Memory B cell (primary cell): ENCODE results near the gene OR56A3.
"Not testable (repeated sequence)": the region's sequence is repeated elsewhere in the genome, so short reads cannot be mapped to it uniquely, and the experiment has no call there.

ENCODE experiments used
- ATAC-seq: fragments of 150-1000 bp; cut with Tn5 transposase; 2 replicates; pipeline ENCODE4 v1.10.0; 2021; ENCODE audit warnings: low read depth, mild to moderate bottlenecking, moderate library complexity
- DNase-seq, 2 donors: peaks; one replicate each; pipeline ENCODE4 v3.0.0; 2022; ENCODE audit warnings: low spot score in 2 of 2
- H3K27ac Mint-ChIP-seq: one replicate; pipeline ENCODE4 v1.8.0; 2022; ENCODE audit warnings: mild to moderate bottlenecking, moderate library complexity, mixed read lengths
- H3K27me3 Mint-ChIP-seq: one replicate; pipeline ENCODE4 v1.8.0; 2022; ENCODE audit warnings: mixed read lengths
- H3K36me3 Mint-ChIP-seq: one replicate; pipeline ENCODE4 v1.8.0; 2022; ENCODE audit warnings: mild to moderate bottlenecking, mixed read lengths
- H3K4me1 Mint-ChIP-seq: one replicate; pipeline ENCODE4 v1.8.0; 2022; ENCODE audit warnings: mixed read lengths
- H3K4me3 Mint-ChIP-seq: one replicate; pipeline ENCODE4 v1.8.0; 2022; ENCODE audit warnings: mild to moderate bottlenecking, moderate library complexity, mixed read lengths
- H3K9me3 Mint-ChIP-seq: one replicate; pipeline ENCODE4 v1.8.0; 2022; ENCODE audit warnings: mixed read lengths

OR56A3 gene

GRCh38 chr11:5937868-5938602 lies 4.0 kb upstream of the OR56A3 start:
- peaks cover 2% of the 10 kb centered on the region for H3K9me3 Mint-ChIP-seq
- H3K36me3 Mint-ChIP-seq, result no peaks in the 10 kb centered on the region
- H3K4me1 Mint-ChIP-seq, result no peaks in the 10 kb centered on the region
- no peak for ATAC-seq
- peaks cover 1% of the 10 kb centered on the region for H3K27me3 Mint-ChIP-seq
- H3K27ac Mint-ChIP-seq, result no peak overlapping the region
- DNase-seq, result no peak
- H3K4me3 Mint-ChIP-seq, result no peak overlapping the region

GRCh38 chr11:5938603-5938965 lies 3.5 kb upstream of the OR56A3 start:
- Mint-ChIP-seq H3K27me3 (peaks cover 1% of the 10 kb centered on the region), H3K36me3 (no peaks in the 10 kb centered on the region), H3K9me3 (peaks cover 2% of the 10 kb centered on the region), H3K4me3 (no peak overlapping the region), H3K27ac (no peak overlapping the region), H3K4me1 (no peaks in the 10 kb centered on the region)
- ATAC-seq (no peak), DNase-seq (no peak)

- peaks cover 1% of the 10 kb centered on the region for H3K27me3 Mint-ChIP-seq
- no peak overlapping the region for H3K4me3 Mint-ChIP-seq
- H3K4me1 Mint-ChIP-seq, result no peaks in the 10 kb centered on the region
- peaks cover 2% of the 10 kb centered on the region for H3K9me3 Mint-ChIP-seq
- no peak overlapping the region for H3K27ac Mint-ChIP-seq
- DNase-seq (no peak), ATAC-seq (no peak)
- H3K36me3 Mint-ChIP-seq, result no peaks in the 10 kb centered on the region
Observed at GRCh38 chr11:5940748-5941147, 1.3 kb upstream of the OR56A3 start.

GRCh38 chr11:5955586-5955985 lies 13.5 kb downstream of the OR56A3 start:
- Mint-ChIP-seq H3K9me3 (peaks cover 2% of the 10 kb centered on the region), H3K4me3 (no peak overlapping the region), H3K4me1 (no peaks in the 10 kb centered on the region), H3K27me3 (no peaks in the 10 kb centered on the region), H3K27ac (no peak overlapping the region), H3K36me3 (no peaks in the 10 kb centered on the region)
- no peak for ATAC-seq
- no peak for DNase-seq

- H3K27me3 Mint-ChIP-seq, ATAC-seq, H3K4me1 Mint-ChIP-seq, H3K4me3 Mint-ChIP-seq, DNase-seq, H3K27ac Mint-ChIP-seq, H3K36me3 Mint-ChIP-seq: not testable (repeated sequence)
- peaks cover 15% of the 10 kb centered on the region for H3K9me3 Mint-ChIP-seq
Observed at GRCh38 chr11:5960704-5961320, 18.8 kb downstream of the OR56A3 start.

- no peak for ATAC-seq
- H3K36me3 Mint-ChIP-seq, result no peaks in the 10 kb centered on the region
Observed at GRCh38 chr11:5966958-5967357, 24.9 kb downstream of the OR56A3 start.

GRCh38 chr11:5967708-5968107 lies 25.7 kb downstream of the OR56A3 start:
- no peaks in the 10 kb centered on the region for H3K36me3 Mint-ChIP-seq
- H3K27me3 Mint-ChIP-seq, result peaks cover 10% of the 10 kb centered on the region
- ATAC-seq (no peak), DNase-seq (no peak)
- peaks cover 12% of the 10 kb centered on the region for H3K9me3 Mint-ChIP-seq
- H3K4me3 Mint-ChIP-seq, result no peak overlapping the region
- no peaks in the 10 kb centered on the region for H3K4me1 Mint-ChIP-seq
- no peak overlapping the region for H3K27ac Mint-ChIP-seq

More at GRCh38 chr11:5966958-5967357, 24.9 kb downstream of the OR56A3 start:
- peaks cover 13% of the 10 kb centered on the region for H3K9me3 Mint-ChIP-seq
- H3K4me3 Mint-ChIP-seq, result no peak overlapping the region
- no peaks in the 10 kb centered on the region for H3K4me1 Mint-ChIP-seq
- no peak for DNase-seq
- peaks cover 10% of the 10 kb centered on the region for H3K27me3 Mint-ChIP-seq
- no peak overlapping the region for H3K27ac Mint-ChIP-seq

GRCh38 chr11:5968394-5968793 lies 26.3 kb downstream of the OR56A3 start, which contains the start of gene OR56A5:
Gene OR56A5, minus strand, starts transcription at chr11:5968494. Its CDS starts 0 bp downstream, at chr11:5968494.
- DNase-seq (no peak), ATAC-seq (no peak)
- H3K4me1 Mint-ChIP-seq, result no peaks in the 10 kb centered on the region
- peaks cover 10% of the 10 kb centered on the region for H3K27me3 Mint-ChIP-seq
- H3K27ac Mint-ChIP-seq, result no peak within 1 kb of the TSS
- peaks cover 9% of the 10 kb centered on the region for H3K9me3 Mint-ChIP-seq
- no peaks in the 10 kb centered on the region for H3K36me3 Mint-ChIP-seq
- no peak within 1 kb of the TSS for H3K4me3 Mint-ChIP-seq

- no peaks in the 10 kb centered on the region for H3K4me1 Mint-ChIP-seq
- no peaks in the 10 kb centered on the region for H3K27me3 Mint-ChIP-seq
- H3K36me3 Mint-ChIP-seq, result no peaks in the 10 kb centered on the region
- H3K27ac Mint-ChIP-seq, result no peak overlapping the region
- DNase-seq, result no peak
- H3K4me3 Mint-ChIP-seq, result no peak overlapping the region
- peaks cover 6% of the 10 kb centered on the region for H3K9me3 Mint-ChIP-seq
- no peak for ATAC-seq
Observed at GRCh38 chr11:5973530-5973929, 31.5 kb downstream of the OR56A3 start.

GRCh38 chr11:5983443-5983842 lies 41.4 kb downstream of the OR56A3 start:
- DNase-seq (no peak), ATAC-seq (no peak)
- Mint-ChIP-seq H3K27ac (no peak overlapping the region), H3K9me3 (peaks cover 3% of the 10 kb centered on the region), H3K36me3 (no peaks in the 10 kb centered on the region), H3K27me3 (peaks cover 11% of the 10 kb centered on the region), H3K4me3 (no peak overlapping the region), H3K4me1 (no peaks in the 10 kb centered on the region)

- Mint-ChIP-seq H3K27me3 (peaks cover 17% of the 10 kb centered on the region), H3K4me1 (no peaks in the 10 kb centered on the region), H3K27ac (no peak within 1 kb of the TSS), H3K36me3 (no peaks in the 10 kb centered on the region), H3K9me3 (peaks cover 2% of the 10 kb centered on the region), H3K4me3 (no peak within 1 kb of the TSS)
- DNase-seq (no peak), ATAC-seq (no peak)
Observed at GRCh38 chr11:5986885-5987284, 44.8 kb downstream of the OR56A3 start, which contains the start of gene OR52L1. Gene OR52L1, minus strand, starts transcription at chr11:5986985. Its CDS starts 55 bp downstream, at chr11:5986930.

GRCh38 chr11:5989203-5989602 lies 47.2 kb downstream of the OR56A3 start:
- no peak for ATAC-seq
- no peaks in the 10 kb centered on the region for H3K36me3 Mint-ChIP-seq
- H3K27me3 Mint-ChIP-seq, result peaks cover 10% of the 10 kb centered on the region

GRCh38 chr11:5992150-5992549 lies 50.1 kb downstream of the OR56A3 start:
- peaks cover 2% of the 10 kb centered on the region for H3K9me3 Mint-ChIP-seq
- no peak overlapping the region for H3K4me3 Mint-ChIP-seq
- ATAC-seq, result no peak
- H3K36me3 Mint-ChIP-seq, result no peaks in the 10 kb centered on the region
- no peak for DNase-seq
- H3K27me3 Mint-ChIP-seq, result peaks cover 9% of the 10 kb centered on the region
- no peaks in the 10 kb centered on the region for H3K4me1 Mint-ChIP-seq
- H3K27ac Mint-ChIP-seq, result no peak overlapping the region

More at GRCh38 chr11:5989203-5989602, 47.2 kb downstream of the OR56A3 start:
- Mint-ChIP-seq H3K4me1 (no peaks in the 10 kb centered on the region), H3K27ac (no peak overlapping the region), H3K4me3 (no peak overlapping the region), H3K9me3 (peaks cover 2% of the 10 kb centered on the region)
- DNase-seq, result no peak

GRCh38 chr11:5992604-5993251 lies 50.7 kb downstream of the OR56A3 start:
- Mint-ChIP-seq H3K4me1 (no peaks in the 10 kb centered on the region), H3K9me3 (no peaks in the 10 kb centered on the region), H3K27me3 (peaks cover 9% of the 10 kb centered on the region), H3K4me3 (no peak overlapping the region), H3K27ac (no peak overlapping the region), H3K36me3 (no peaks in the 10 kb centered on the region)
- ATAC-seq (no peak), DNase-seq (no peak)
